OCI-LY1 (cell line): Measurements from ENCODE around the gene EDC3.

Experiments
- EZH2 ChIP-seq: fragments of 200-600 bp; sonication (generic), shearing (Covaris generic); IDR thresholded peaks from 2 replicates; pipeline ENCODE4 v1.8.0; 2017; ENCODE audit warnings: borderline replicate concordance, mixed run types, mild to moderate bottlenecking, antibody characterized with exemption, low read length, moderate library complexity, mixed read lengths
- TF ChIP-seq, protein P1 (sequence below): fragments of 200-600 bp; sonication (generic), shearing (Covaris generic); IDR thresholded peaks from 2 replicates; pipeline ENCODE4 v1.5.1; 2017; ENCODE audit warnings: mild to moderate bottlenecking, antibody characterized with exemption, low read length, moderate library complexity, mixed read lengths

DNA sequence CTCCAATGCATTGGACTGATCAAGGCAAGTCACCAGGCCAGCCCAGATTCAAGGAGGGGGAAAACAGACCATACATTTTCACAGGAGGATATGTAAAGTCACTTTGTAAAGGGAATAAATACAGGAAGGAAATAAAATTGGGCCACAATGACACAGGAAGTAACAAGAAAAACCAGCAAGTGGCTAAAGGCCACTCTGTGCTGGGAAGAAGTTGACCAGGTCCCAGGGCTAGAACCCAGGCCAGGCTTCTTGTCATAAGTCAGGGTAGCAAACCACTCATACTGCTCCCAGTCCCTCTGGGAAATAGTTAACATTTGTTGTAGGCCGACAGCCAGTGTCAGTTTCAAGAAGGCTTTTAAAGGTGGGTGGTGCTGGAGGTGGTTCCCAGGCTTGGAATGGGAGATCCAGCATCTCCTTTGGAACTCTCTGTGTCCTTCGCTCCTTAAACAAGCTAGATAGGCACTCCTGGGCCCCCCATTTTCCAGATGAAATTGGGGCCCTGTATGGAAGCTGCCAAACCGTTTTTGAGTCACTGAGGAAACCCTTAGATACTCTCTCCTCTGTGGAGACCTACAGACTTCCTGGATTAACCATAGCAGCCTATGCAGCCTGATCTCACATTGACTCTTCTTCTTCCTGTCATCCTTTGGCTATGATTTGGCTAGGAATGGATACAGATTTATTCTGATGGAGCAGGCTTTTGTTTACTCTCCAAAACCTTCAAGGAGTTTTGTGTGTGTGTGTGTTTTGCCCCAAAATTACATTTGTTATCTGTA lies 14.7 kb upstream of the EDC3 start:
- TF ChIP-seq, protein P1, sequence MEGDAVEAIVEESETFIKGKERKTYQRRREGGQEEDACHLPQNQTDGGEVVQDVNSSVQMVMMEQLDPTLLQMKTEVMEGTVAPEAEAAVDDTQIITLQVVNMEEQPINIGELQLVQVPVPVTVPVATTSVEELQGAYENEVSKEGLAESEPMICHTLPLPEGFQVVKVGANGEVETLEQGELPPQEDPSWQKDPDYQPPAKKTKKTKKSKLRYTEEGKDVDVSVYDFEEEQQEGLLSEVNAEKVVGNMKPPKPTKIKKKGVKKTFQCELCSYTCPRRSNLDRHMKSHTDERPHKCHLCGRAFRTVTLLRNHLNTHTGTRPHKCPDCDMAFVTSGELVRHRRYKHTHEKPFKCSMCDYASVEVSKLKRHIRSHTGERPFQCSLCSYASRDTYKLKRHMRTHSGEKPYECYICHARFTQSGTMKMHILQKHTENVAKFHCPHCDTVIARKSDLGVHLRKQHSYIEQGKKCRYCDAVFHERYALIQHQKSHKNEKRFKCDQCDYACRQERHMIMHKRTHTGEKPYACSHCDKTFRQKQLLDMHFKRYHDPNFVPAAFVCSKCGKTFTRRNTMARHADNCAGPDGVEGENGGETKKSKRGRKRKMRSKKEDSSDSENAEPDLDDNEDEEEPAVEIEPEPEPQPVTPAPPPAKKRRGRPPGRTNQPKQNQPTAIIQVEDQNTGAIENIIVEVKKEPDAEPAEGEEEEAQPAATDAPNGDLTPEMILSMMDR, result no peak
- no peak for TF ChIP-seq EZH2
